ENCODE measurements around the gene ISG20L2. TPM values are rescaled to one million over a fixed set of nuclear protein-coding genes. Genes with fewer than 3 reads are reported as not detected.

Gene ISG20L2
- total RNA-seq, 1 experiment from 2014 or later, result 41.7 TPM

DNA sequence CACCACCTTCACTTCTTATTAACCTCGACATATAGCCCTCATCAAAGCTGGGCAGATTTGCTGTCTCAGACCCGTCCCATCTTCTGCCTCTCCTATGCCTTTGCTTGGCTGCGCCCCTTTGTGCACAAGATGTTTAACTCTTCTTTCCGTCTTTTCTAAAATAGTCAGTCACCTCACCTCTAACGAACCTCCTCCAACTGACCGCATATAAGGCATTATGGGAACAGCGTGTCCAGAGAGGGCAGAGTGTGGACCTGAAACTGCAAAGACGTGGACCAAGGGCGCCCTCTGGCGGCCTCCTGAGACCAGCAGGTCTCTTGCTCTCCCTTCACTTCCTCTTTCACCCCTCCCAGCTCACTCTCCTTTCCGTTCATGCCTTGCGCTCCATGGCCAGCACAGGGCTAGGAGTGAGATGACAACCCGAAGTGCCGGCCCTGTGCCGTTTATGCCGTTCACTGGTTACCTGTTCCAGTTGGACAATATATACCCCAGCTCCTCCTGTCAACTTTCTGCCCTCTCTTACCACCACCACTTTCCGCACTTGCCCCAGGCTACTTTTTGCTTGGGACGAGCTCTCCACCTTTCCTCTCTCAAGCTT, 2.8 kb downstream of the ISG20L2 start:
- ChIA-PET RAD21 (ENCODE audit: low non-redundant PET in 1 of 2, low total read pairs in 2 of 2, uncharacterized antibody in 2 of 2, unreplicated experiment in 2 of 2) (interaction anchor here (0.6 to 3.1 kb wide), 14 partner anchors 15 to 203 kb away, joined by 3 to 67 read pairs (median 5); partner anchors contain the start of genes CRABP2 (in 2 of the 2), NTRK1 (in 2 of the 2) and MRPL24 (in 1 of the 2)), POLR2A (interaction anchor here (0.6 to 4.9 kb wide), 14 partner anchors 13 to 134 kb away, joined by 3 to 69 read pairs (median 4); partner anchors contain the start of genes CRABP2, MRPL24 and PRCC), CTCF (interaction anchor here (0.6 to 10.8 kb wide), 41 partner anchors 9 to 225 kb away, joined by 3 to 508 read pairs (median 8); partner anchors contain the start of genes CRABP2, HAPLN2, INSRR and MRPL24)
- peak; percentile 59 for ATAC-seq
- H3K4me3 ChIP-seq (replicated peaks in 1 of 2; ENCODE audit: low read depth in 1 of 2, low read length in 2 of 2), result peak overlapping the region; percentile 92 to 93
- H4K20me1 ChIP-seq (ENCODE audit: insufficient read depth), result peaks cover 22% of the 10 kb centered on the region; the same call in 1 of the 2 replicates
- TF ChIP-seq RAD21 (IDR thresholded peaks at IDR 0.05; ENCODE audit: low read depth), result no peak
- TF ChIP-seq POLR2A (IDR thresholded peaks at IDR 0.05; ENCODE audit: borderline replicate concordance, extremely low read depth, insufficient read depth, insufficient read length), result no peak
- TF ChIP-seq POLR2AphosphoS5 (IDR thresholded peaks at IDR 0.05; ENCODE audit: low read depth, low read length), result peak; percentile 53; the same call in 1 of the 2 replicates
- no peak for TF ChIP-seq EGR1 (IDR thresholded peaks at IDR 0.05; ENCODE audit: low read depth)
- TF ChIP-seq YY1 (IDR thresholded peaks at IDR 0.05; ENCODE audit: extremely low read depth, insufficient replicate concordance, low read depth, low read length), result peak; percentile 64
- no peak for TF ChIP-seq ELF1 (IDR thresholded peaks at IDR 0.05; ENCODE audit: borderline replicate concordance, low read depth)
- TF ChIP-seq EZH2phosphoT487 (IDR thresholded peaks at IDR 0.05; ENCODE audit: borderline replicate concordance), result no peak
- TF ChIP-seq, protein P1, sequence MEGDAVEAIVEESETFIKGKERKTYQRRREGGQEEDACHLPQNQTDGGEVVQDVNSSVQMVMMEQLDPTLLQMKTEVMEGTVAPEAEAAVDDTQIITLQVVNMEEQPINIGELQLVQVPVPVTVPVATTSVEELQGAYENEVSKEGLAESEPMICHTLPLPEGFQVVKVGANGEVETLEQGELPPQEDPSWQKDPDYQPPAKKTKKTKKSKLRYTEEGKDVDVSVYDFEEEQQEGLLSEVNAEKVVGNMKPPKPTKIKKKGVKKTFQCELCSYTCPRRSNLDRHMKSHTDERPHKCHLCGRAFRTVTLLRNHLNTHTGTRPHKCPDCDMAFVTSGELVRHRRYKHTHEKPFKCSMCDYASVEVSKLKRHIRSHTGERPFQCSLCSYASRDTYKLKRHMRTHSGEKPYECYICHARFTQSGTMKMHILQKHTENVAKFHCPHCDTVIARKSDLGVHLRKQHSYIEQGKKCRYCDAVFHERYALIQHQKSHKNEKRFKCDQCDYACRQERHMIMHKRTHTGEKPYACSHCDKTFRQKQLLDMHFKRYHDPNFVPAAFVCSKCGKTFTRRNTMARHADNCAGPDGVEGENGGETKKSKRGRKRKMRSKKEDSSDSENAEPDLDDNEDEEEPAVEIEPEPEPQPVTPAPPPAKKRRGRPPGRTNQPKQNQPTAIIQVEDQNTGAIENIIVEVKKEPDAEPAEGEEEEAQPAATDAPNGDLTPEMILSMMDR (IDR thresholded peaks at IDR 0.05 in 2 of 3, conservative IDR thresholded peaks at IDR 0.05 in 1 of 3; ENCODE audit: borderline replicate concordance in 1 of 3, insufficient read depth in 1 of 3, low read depth in 2 of 3, low read length in 2 of 3), result peak in 2 of 3 experiments; percentile 89 to 93; a peak in 4 of 6 replicates
- intact Hi-C loops (cut with micrococcal nuclease), result loop anchor here (1.0 kb wide), 6 partner anchors 36 to 203 kb away; partner anchors contain the start of gene NTRK1
- H3K27ac ChIP-seq (ENCODE audit: low read depth, low read length), result peak overlapping the region; percentile 81
- H3K9me3 ChIP-seq (ENCODE audit: control insufficient read depth in 1 of 2, insufficient read depth in 1 of 2, low read depth in 1 of 2, low read length in 2 of 2), result no peaks in the 10 kb centered on the region
- H3K4me1 ChIP-seq (ENCODE audit: control insufficient read depth in 1 of 2, insufficient read depth in 2 of 2, low read length in 2 of 2), result peaks cover 24 to 34% of the 10 kb centered on the region in 2 experiments
- H2AFZ ChIP-seq (ENCODE audit: low read depth, low read length, poor library complexity, severe bottlenecking), result no peak overlapping the region
- no TSS peak for BruUV-seq (replicated peaks)
- peak overlapping the region; percentile 95 for H3K4me2 ChIP-seq (ENCODE audit: low read length)
- peaks cover 83% of the 10 kb centered on the region for H3K79me2 ChIP-seq (ENCODE audit: insufficient read depth, low read length)
- no peaks in the 10 kb centered on the region for H3K27me3 ChIP-seq (ENCODE audit: insufficient read depth, low read length)
- H3K9ac ChIP-seq (ENCODE audit: low read length), result peak overlapping the region; percentile 93
- no peaks in the 10 kb centered on the region for H3K9me2 ChIP-seq (ENCODE audit: insufficient read depth)
- DNase-seq (ENCODE audit: low read depth, low spot score), result peak; percentile 83
- H3K36me3 ChIP-seq (ENCODE audit: control insufficient read depth in 1 of 2, insufficient read depth in 2 of 2, low read length in 2 of 2), result peaks cover 29 to 42% of the 10 kb centered on the region in 2 experiments

All from HCT116 (cell line).